ENCODE data around the gene COA1. TPM values are rescaled to one million over a fixed set of nuclear protein-coding genes. Genes with fewer than 3 reads are reported as not detected.

The COA1 gene
- polyA plus RNA-seq, 1 of the 3 experiments (the other 2 are of a cell fraction) = 42.8 TPM

GRCh38 chr7:43767311-43767710, 38.0 kb upstream of the COA1 start:
- POLR2A ChIA-PET = interaction anchor here (2.6 kb wide), 1 partner anchor 9 kb away, joined by 12 read pairs; the partner anchor contains the start of gene BLVRA

More at GRCh38 chr7:43767311-43767710, 38.0 kb upstream of the COA1 start:
- WGBS (ENCODE audit: low lambda C conversion rate) = 83% methylated on average over 8 of the region's 8 CpGs
- peak overlapping the region in 1 of 2 experiments; percentile 13; a peak in 1 of 4 replicates for H3K27ac ChIP-seq (ENCODE audit: low read depth in 2 of 2, low read length in 1 of 2)
- H3K79me2 ChIP-seq (ENCODE audit: insufficient read depth) = peaks cover 24% of the 10 kb centered on the region; the same call in 1 of the 2 replicates
- no peak overlapping the region for H3K9ac ChIP-seq
- no peak overlapping the region for H3K4me2 ChIP-seq
- peaks cover 13 to 20% of the 10 kb centered on the region in 2 experiments for H3K36me3 ChIP-seq (replicated peaks in 1 of 2; ENCODE audit: control insufficient read depth in 1 of 2, insufficient read depth in 2 of 2, low read length in 1 of 2)
- DNase-seq = peak; percentile 76
- no peaks in the 10 kb centered on the region for H4K20me1 ChIP-seq (ENCODE audit: insufficient read depth)
- TF ChIP-seq MAX (IDR thresholded peaks at IDR 0.05; ENCODE audit: low read depth) = no peak
- no peak for TF ChIP-seq RCOR1 (IDR thresholded peaks at IDR 0.05; ENCODE audit: low read length)
- no peak for TF ChIP-seq EZH2phosphoT487 (IDR thresholded peaks at IDR 0.05; ENCODE audit: borderline replicate concordance, low read depth)
- TF ChIP-seq SMC3 (IDR thresholded peaks at IDR 0.05; ENCODE audit: low read depth, low read length) = no peak
- TF ChIP-seq RFX5 (IDR thresholded peaks at IDR 0.05; ENCODE audit: low read length) = peak; percentile 72
- no peak for TF ChIP-seq EP300 (IDR thresholded peaks at IDR 0.05; ENCODE audit: borderline replicate concordance in 1 of 2, low read depth in 1 of 2, low read length in 1 of 2)
- TF ChIP-seq RXRA (IDR thresholded peaks at IDR 0.05; ENCODE audit: borderline replicate concordance, low read depth) = no peak
- TF ChIP-seq ZBTB33 (IDR thresholded peaks at IDR 0.05; ENCODE audit: borderline replicate concordance, low read depth) = no peak
- TF ChIP-seq MXI1 (IDR thresholded peaks at IDR 0.05; ENCODE audit: low read depth, low read length) = peak; percentile 96
- no peak for TF ChIP-seq NRF1 (IDR thresholded peaks at IDR 0.05; ENCODE audit: low read depth, low read length)
- no peak for TF ChIP-seq TAF1 (IDR thresholded peaks at IDR 0.05; ENCODE audit: borderline replicate concordance, low read depth, low read length)
- TF ChIP-seq REST (IDR thresholded peaks at IDR 0.05; ENCODE audit: low read depth, low read length) = no peak
- CTCF ChIA-PET = interaction anchor here (0.9 to 3.7 kb wide), 2 partner anchors 71 to 826 kb away, joined by 3 to 19 read pairs; no protein-coding TSS in a partner anchor
- no peak overlapping the region for H3K4me3 ChIP-seq (ENCODE audit: low read depth in 2 of 2, low read length in 1 of 2)
- peaks cover 10 to 31% of the 10 kb centered on the region in 2 experiments; a peak in 3 of 4 replicates for H3K4me1 ChIP-seq (ENCODE audit: control insufficient read depth in 1 of 2, insufficient read depth in 2 of 2, low read depth in 1 of 2, low read length in 1 of 2)
- no peaks in the 10 kb centered on the region for H3K9me3 ChIP-seq
- H3K9me2 ChIP-seq = no peaks in the 10 kb centered on the region
- H2AFZ ChIP-seq (ENCODE audit: low read depth) = no peak overlapping the region
- H3F3A ChIP-seq (replicated peaks; ENCODE audit: insufficient read depth) = no peaks in the 10 kb centered on the region
- H3K27me3 ChIP-seq (ENCODE audit: insufficient read depth) = no peaks in the 10 kb centered on the region
